ENCODE results near the gene CNTNAP5. TPM values are rescaled to one million over a fixed set of nuclear protein-coding genes. Genes with fewer than 3 reads are reported as not detected.

CNTNAP5 gene
- total RNA-seq, 2 experiments from 2014 or later, result not detected

- H3K4me3 Mint-ChIP-seq, result no peak overlapping the region
- no peaks in the 10 kb centered on the region for H3K4me1 Mint-ChIP-seq (ENCODE audit: low read depth)
- H3K36me3 Mint-ChIP-seq (ENCODE audit: low read depth), result no peaks in the 10 kb centered on the region
- no peak for DNase-seq
- no peak overlapping the region for H3K27ac Mint-ChIP-seq
- ATAC-seq, result no peak
- H3K27me3 Mint-ChIP-seq, result no peaks in the 10 kb centered on the region
- H3K9me3 Mint-ChIP-seq, result peaks cover 6% of the 10 kb centered on the region
- POLR2A ChIA-PET, result no interaction called here
- intact Hi-C loops (cut with micrococcal nuclease), result no loop called here
- no peak for TF ChIP-seq CTCF (IDR thresholded peaks at IDR 0.05)
- CTCF ChIA-PET, result no interaction called here
Observed at GRCh38 chr2:124213977-124214587, 189.0 kb downstream of the CNTNAP5 start.

GRCh38 chr2:124246170-124246569 lies 221.1 kb downstream of the CNTNAP5 start:
- ChIA-PET CTCF (no interaction called here), POLR2A (no interaction called here)
- Mint-ChIP-seq H3K27ac (no peak overlapping the region), H3K4me3 (no peak overlapping the region), H3K27me3 (no peaks in the 10 kb centered on the region), H3K36me3 (ENCODE audit: low read depth) (no peaks in the 10 kb centered on the region), H3K9me3 (peaks cover 1% of the 10 kb centered on the region), H3K4me1 (ENCODE audit: low read depth) (no peaks in the 10 kb centered on the region)
- DNase-seq, result no peak
- ATAC-seq, result no peak
- intact Hi-C loops (cut with micrococcal nuclease), result no loop called here
- TF ChIP-seq CTCF (IDR thresholded peaks at IDR 0.05), result no peak

- POLR2A ChIA-PET, result no interaction called here
- DNase-seq, result no peak
- Mint-ChIP-seq H3K27ac (no peak overlapping the region), H3K9me3 (peaks cover 3% of the 10 kb centered on the region), H3K27me3 (no peaks in the 10 kb centered on the region), H3K4me3 (no peak overlapping the region), H3K36me3 (ENCODE audit: low read depth) (no peaks in the 10 kb centered on the region), H3K4me1 (ENCODE audit: low read depth) (no peaks in the 10 kb centered on the region)
- CTCF ChIA-PET, result no interaction called here
- ATAC-seq, result no peak
- intact Hi-C loops (cut with micrococcal nuclease), result no loop called here
- TF ChIP-seq CTCF (IDR thresholded peaks at IDR 0.05), result no peak
Observed at GRCh38 chr2:124248386-124248785, 223.3 kb downstream of the CNTNAP5 start.

GRCh38 chr2:124250433-124250832 lies 225.3 kb downstream of the CNTNAP5 start:
- Mint-ChIP-seq H3K4me3 (no peak overlapping the region), H3K27me3 (no peaks in the 10 kb centered on the region), H3K4me1 (ENCODE audit: low read depth) (no peaks in the 10 kb centered on the region), H3K36me3 (ENCODE audit: low read depth) (no peaks in the 10 kb centered on the region), H3K9me3 (peaks cover 3% of the 10 kb centered on the region), H3K27ac (no peak overlapping the region)
- DNase-seq (no peak), ATAC-seq (no peak)
- intact Hi-C loops (cut with micrococcal nuclease), result no loop called here
- ChIA-PET CTCF (no interaction called here), POLR2A (interaction anchor here (0.6 kb wide), 1 partner anchor 493 kb away, joined by 3 read pairs; no protein-coding TSS in a partner anchor)
- TF ChIP-seq CTCF (IDR thresholded peaks at IDR 0.05), result no peak

- Mint-ChIP-seq H3K4me3 (no peak overlapping the region), H3K27me3 (no peaks in the 10 kb centered on the region), H3K27ac (no peak overlapping the region), H3K9me3 (peaks cover 9% of the 10 kb centered on the region), H3K36me3 (ENCODE audit: low read depth) (no peaks in the 10 kb centered on the region), H3K4me1 (ENCODE audit: low read depth) (no peaks in the 10 kb centered on the region)
- ChIA-PET CTCF (interaction anchor here (0.6 kb wide), 1 partner anchor 269 kb away, joined by 3 read pairs; no protein-coding TSS in a partner anchor), POLR2A (no interaction called here)
- intact Hi-C loops (cut with micrococcal nuclease), result no loop called here
- TF ChIP-seq CTCF (IDR thresholded peaks at IDR 0.05), result no peak
- DNase-seq (no peak), ATAC-seq (no peak)
Observed at GRCh38 chr2:124254621-124255020, 229.5 kb downstream of the CNTNAP5 start.

Measured in activated CD8-positive, alpha-beta T cell treated with anti-CD3 and anti-CD28 coated beads for 36 hours (primary cell).